SK-N-SH (cell line): ENCODE measurements around the gene GAS2L1. TPM values are rescaled to one million over a fixed set of nuclear protein-coding genes. Genes with fewer than 3 reads are reported as not detected.

Experiments used
- CTCF ChIA-PET: fragments of 300-600, 350-600 bp; formaldehyde crosslinking; extraction: SDS; loops from one replicate; lab custom pipeline; 2021; lab: Yijun Ruan, JAX
- POLR2A ChIA-PET: fragments of 350-600 bp; sonication (Branson Sonifier 250); formaldehyde crosslinking; extraction: SDS; loops from one replicate; lab custom pipeline; 2020; ENCODE audit warnings: antibody characterized with exemption, inconsistent platforms; lab: Yijun Ruan, JAX
- DNase-seq: peaks from one replicate; pipeline ENCODE4 v3.0.0; 2012
- H2AFZ ChIP-seq: fragments of 200-600 bp; sonication (generic); 2 replicates; pipeline ENCODE4 v1.8.1; 2016; ENCODE audit warnings: antibody characterized with exemption, mild to moderate bottlenecking, low read depth
- H3F3A ChIP-seq: fragments of 200-600 bp; sonication (generic); replicated peaks from 2 replicates; pipeline ENCODE3; 2016; ENCODE audit warnings: antibody characterized with exemption, mild to moderate bottlenecking; ENCODE audit not compliant: insufficient read depth
- H3K27ac ChIP-seq, 2 experiments: fragments of 200-500 bp in 1 of 2; fragments of 200-600 bp in 1 of 2; sonication (Bioruptor generic) in 1 of 2; sonication (generic), shearing (Covaris generic) in 1 of 2; 2 replicates each; pipeline versions ENCODE4 v1.5.1 to v1.6.1; 2014 to 2016; ENCODE audit warnings: low read depth in 2 of 2, inconsistent platforms in 1 of 2, low read length in 1 of 2, mild to moderate bottlenecking in 1 of 2, mixed read lengths in 1 of 2
- H3K27me3 ChIP-seq: fragments of 200-600 bp; sonication (generic), shearing (Covaris generic); 2 replicates; pipeline ENCODE4 v1.6.1; 2016; ENCODE audit warnings: mixed run types; ENCODE audit not compliant: insufficient read depth
- H3K36me3 ChIP-seq, 2 experiments: fragments of 200-500 bp in 1 of 2; fragments of 200-600 bp in 1 of 2; sonication (Bioruptor generic) in 1 of 2; sonication (generic) in 1 of 2; replicated peaks in 1 of 2; 2 replicates each; pipeline versions ENCODE3 to v1.5.1; 2014 to 2016; ENCODE audit warnings: low read length in 1 of 2, mild to moderate bottlenecking in 1 of 2; ENCODE audit not compliant: insufficient read depth in 2 of 2, control insufficient read depth in 1 of 2
- H3K4me1 ChIP-seq, 2 experiments: fragments of 200-500 bp in 1 of 2; fragments of 200-600 bp in 1 of 2; sonication (Bioruptor generic) in 1 of 2; sonication (generic), shearing (Covaris generic) in 1 of 2; 2 replicates each; pipeline versions ENCODE4 v1.5.1 to v1.6.1; 2014 to 2016; ENCODE audit warnings: low read depth in 1 of 2, low read length in 1 of 2, mixed run types in 1 of 2; ENCODE audit not compliant: insufficient read depth in 2 of 2, control insufficient read depth in 1 of 2
- H3K4me2 ChIP-seq: fragments of 200-600 bp; sonication (generic), shearing (Covaris generic); 2 replicates; pipeline ENCODE4 v1.6.1; 2017; ENCODE audit warnings: mixed run types
- H3K4me3 ChIP-seq, 2 experiments: fragments of 200-500 bp in 1 of 2; fragments of 200-600 bp in 1 of 2; sonication (Bioruptor generic) in 1 of 2; sonication (generic), shearing (Covaris generic) in 1 of 2; 2 replicates each; pipeline versions ENCODE4 v1.5.1 to v1.8.1; 2014 to 2016; ENCODE audit warnings: low read depth in 2 of 2, inconsistent platforms in 1 of 2, low read length in 1 of 2, mild to moderate bottlenecking in 1 of 2, mixed read lengths in 1 of 2, moderate library complexity in 1 of 2
- H3K79me2 ChIP-seq: fragments of 200-600 bp; sonication (generic); 2 replicates; pipeline ENCODE4 v1.8.1; 2017; ENCODE audit warnings: mild to moderate bottlenecking; ENCODE audit not compliant: insufficient read depth
- H3K9ac ChIP-seq: fragments of 200-600 bp; sonication (generic); 2 replicates; pipeline ENCODE4 v1.6.1; 2017; ENCODE audit warnings: mixed run types
- H3K9me2 ChIP-seq: fragments of 200-600 bp; sonication (generic); 2 replicates; pipeline ENCODE4 v1.6.1; 2017; ENCODE audit warnings: mixed run types
- H3K9me3 ChIP-seq: fragments of 200-600 bp; sonication (generic); 2 replicates; pipeline ENCODE4 v1.6.1; 2017; ENCODE audit warnings: mixed run types, mild to moderate bottlenecking, moderate library complexity
- H4K20me1 ChIP-seq: fragments of 200-600 bp; sonication (generic); 2 replicates; pipeline ENCODE4 v1.6.1; 2017; ENCODE audit warnings: mild to moderate bottlenecking, mixed run types; ENCODE audit not compliant: insufficient read depth
- ELF1 ChIP-seq: IDR thresholded peaks from 2 replicates; pipeline ENCODE4 v1.4.0; 2012
- EP300 ChIP-seq, 2 experiments: IDR thresholded peaks; 2 replicates each; pipeline versions ENCODE4 v1.4.0 to v1.6.1; 2012; ENCODE audit warnings: borderline replicate concordance in 1 of 2, low read depth in 1 of 2, low read length in 1 of 2
- EZH2phosphoT487 ChIP-seq: fragments of 200-600 bp; sonication (generic); IDR thresholded peaks from 2 replicates; pipeline ENCODE4 v1.6.1; 2017; ENCODE audit warnings: low read depth, mixed run types, mild to moderate bottlenecking, antibody characterized with exemption, moderate library complexity, borderline replicate concordance
- FOXJ3 ChIP-seq: sonication (generic); formaldehyde crosslinking; IDR thresholded peaks from 2 replicates; pipeline ENCODE4 v1.5.1; 2020; ENCODE audit warnings: mild to moderate bottlenecking, missing genetic modification reagents
- GABPA ChIP-seq: IDR thresholded peaks from 2 replicates; pipeline ENCODE4 v1.4.0; 2012; ENCODE audit warnings: low read depth, mild to moderate bottlenecking
- JUND ChIP-seq: IDR thresholded peaks from 2 replicates; pipeline ENCODE4 v1.4.0; 2012
- MEF2A ChIP-seq: IDR thresholded peaks from 2 replicates; pipeline ENCODE4 v1.4.0; 2012; ENCODE audit warnings: low read depth, borderline replicate concordance
- NFIC ChIP-seq: IDR thresholded peaks from 2 replicates; pipeline ENCODE4 v1.4.0; 2012; ENCODE audit warnings: borderline replicate concordance
- NRF1 ChIP-seq: IDR thresholded peaks from 2 replicates; pipeline ENCODE4 v1.6.1; 2012; ENCODE audit warnings: low read depth, mild to moderate bottlenecking, low read length
- RXRA ChIP-seq: IDR thresholded peaks from 2 replicates; pipeline ENCODE4 v1.4.0; 2012; ENCODE audit warnings: low read depth, mild to moderate bottlenecking, borderline replicate concordance
- TAF1 ChIP-seq: IDR thresholded peaks from 2 replicates; pipeline ENCODE4 v1.6.1; 2012; ENCODE audit warnings: low read depth, mild to moderate bottlenecking, low read length, moderate library complexity, borderline replicate concordance
- TEAD4 ChIP-seq: IDR thresholded peaks from 2 replicates; pipeline ENCODE4 v1.4.0; 2012; ENCODE audit warnings: mild to moderate bottlenecking, borderline replicate concordance; ENCODE audit not compliant: insufficient read depth
- YY1 ChIP-seq: IDR thresholded peaks from 2 replicates; pipeline ENCODE4 v1.4.0; 2012; ENCODE audit warnings: low read depth, mild to moderate bottlenecking
- WGBS: methylation state at CpG from one replicate; pipeline ENCODE4 v1.1.6; 2017; ENCODE audit warnings: low lambda C conversion rate; 5-methylcytosine and 5-hydroxymethylcytosine counted together
- polyA plus RNA-seq, 3 experiments: library from polyadenylated mRNA; depleted of rRNA; stranded (reverse); fragments of >200 nt; gene quantifications; 2 replicates each; pipeline ENCODE4 v1.2.3, GENCODE V29; 2012
- TF ChIP-seq, protein P1 (sequence below): IDR thresholded peaks from 2 replicates; pipeline ENCODE4 v1.6.1; 2012; ENCODE audit warnings: mild to moderate bottlenecking, low read depth, low read length, moderate library complexity
- TF ChIP-seq, protein P2 (sequence below): fragments of 150-350 bp; IDR thresholded peaks from 2 replicates; pipeline ENCODE4 v1.6.1; 2016; ENCODE audit warnings: mild to moderate bottlenecking, low read depth, low read length
- TF ChIP-seq, protein P3 (sequence below): IDR thresholded peaks from 2 replicates; pipeline ENCODE4 v1.4.0; 2012; ENCODE audit warnings: low read depth, borderline replicate concordance

Gene GAS2L1
- polyA plus RNA-seq, 1 of the 3 experiments (the other 2 are of a cell fraction), result 21.8 TPM

DNA sequence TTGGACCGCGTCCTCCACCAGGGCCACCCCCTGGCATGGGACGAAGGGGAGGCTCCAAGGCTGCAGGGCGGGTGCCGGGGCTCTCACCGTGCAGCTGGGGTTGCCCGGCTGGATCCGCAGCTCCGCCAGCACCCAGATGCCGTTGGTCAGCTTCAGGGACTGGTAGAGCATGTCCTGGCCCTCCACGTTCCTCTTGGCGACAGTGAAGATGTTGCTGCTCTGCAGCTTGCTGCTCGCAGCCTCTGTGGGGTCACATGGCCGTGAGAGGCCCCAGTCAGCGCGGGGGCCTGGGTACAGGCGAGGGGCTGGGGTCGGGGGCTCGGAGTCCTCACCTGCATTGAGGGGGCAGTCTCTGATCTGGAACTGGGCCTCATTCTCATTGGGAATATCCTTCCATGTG, 23.8 kb downstream of the GAS2L1 start:
- no peak overlapping the region for H3K27ac ChIP-seq
- no peaks in the 10 kb centered on the region for H4K20me1 ChIP-seq
- no peak overlapping the region for H3K9ac ChIP-seq
- CTCF ChIA-PET, result no interaction called here
- TF ChIP-seq NFIC (no peak), RXRA (no peak), FOXJ3 (no peak), YY1 (no peak), EP300 (IDR thresholded peaks at IDR 0.05; ENCODE audit: borderline replicate concordance in 1 of 2, low read depth in 1 of 2, low read length in 1 of 2) (no peak), TEAD4 (no peak), MEF2A (no peak), TAF1 (no peak), EZH2phosphoT487 (no peak), ELF1 (no peak), JUND (no peak)
- TF ChIP-seq, protein P1, sequence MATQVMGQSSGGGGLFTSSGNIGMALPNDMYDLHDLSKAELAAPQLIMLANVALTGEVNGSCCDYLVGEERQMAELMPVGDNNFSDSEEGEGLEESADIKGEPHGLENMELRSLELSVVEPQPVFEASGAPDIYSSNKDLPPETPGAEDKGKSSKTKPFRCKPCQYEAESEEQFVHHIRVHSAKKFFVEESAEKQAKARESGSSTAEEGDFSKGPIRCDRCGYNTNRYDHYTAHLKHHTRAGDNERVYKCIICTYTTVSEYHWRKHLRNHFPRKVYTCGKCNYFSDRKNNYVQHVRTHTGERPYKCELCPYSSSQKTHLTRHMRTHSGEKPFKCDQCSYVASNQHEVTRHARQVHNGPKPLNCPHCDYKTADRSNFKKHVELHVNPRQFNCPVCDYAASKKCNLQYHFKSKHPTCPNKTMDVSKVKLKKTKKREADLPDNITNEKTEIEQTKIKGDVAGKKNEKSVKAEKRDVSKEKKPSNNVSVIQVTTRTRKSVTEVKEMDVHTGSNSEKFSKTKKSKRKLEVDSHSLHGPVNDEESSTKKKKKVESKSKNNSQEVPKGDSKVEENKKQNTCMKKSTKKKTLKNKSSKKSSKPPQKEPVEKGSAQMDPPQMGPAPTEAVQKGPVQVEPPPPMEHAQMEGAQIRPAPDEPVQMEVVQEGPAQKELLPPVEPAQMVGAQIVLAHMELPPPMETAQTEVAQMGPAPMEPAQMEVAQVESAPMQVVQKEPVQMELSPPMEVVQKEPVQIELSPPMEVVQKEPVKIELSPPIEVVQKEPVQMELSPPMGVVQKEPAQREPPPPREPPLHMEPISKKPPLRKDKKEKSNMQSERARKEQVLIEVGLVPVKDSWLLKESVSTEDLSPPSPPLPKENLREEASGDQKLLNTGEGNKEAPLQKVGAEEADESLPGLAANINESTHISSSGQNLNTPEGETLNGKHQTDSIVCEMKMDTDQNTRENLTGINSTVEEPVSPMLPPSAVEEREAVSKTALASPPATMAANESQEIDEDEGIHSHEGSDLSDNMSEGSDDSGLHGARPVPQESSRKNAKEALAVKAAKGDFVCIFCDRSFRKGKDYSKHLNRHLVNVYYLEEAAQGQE, result no peak
- TF ChIP-seq, protein P2, sequence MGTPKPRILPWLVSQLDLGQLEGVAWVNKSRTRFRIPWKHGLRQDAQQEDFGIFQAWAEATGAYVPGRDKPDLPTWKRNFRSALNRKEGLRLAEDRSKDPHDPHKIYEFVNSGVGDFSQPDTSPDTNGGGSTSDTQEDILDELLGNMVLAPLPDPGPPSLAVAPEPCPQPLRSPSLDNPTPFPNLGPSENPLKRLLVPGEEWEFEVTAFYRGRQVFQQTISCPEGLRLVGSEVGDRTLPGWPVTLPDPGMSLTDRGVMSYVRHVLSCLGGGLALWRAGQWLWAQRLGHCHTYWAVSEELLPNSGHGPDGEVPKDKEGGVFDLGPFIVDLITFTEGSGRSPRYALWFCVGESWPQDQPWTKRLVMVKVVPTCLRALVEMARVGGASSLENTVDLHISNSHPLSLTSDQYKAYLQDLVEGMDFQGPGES, result no peak
- no peak overlapping the region for H3K4me3 ChIP-seq
- no peaks in the 10 kb centered on the region for H3K27me3 ChIP-seq
- H3K79me2 ChIP-seq, result no peaks in the 10 kb centered on the region
- 100% methylated on average over 9 of the region's 19 CpGs for WGBS
- no peaks in the 10 kb centered on the region for H3K9me2 ChIP-seq
- no peak overlapping the region for H3K4me2 ChIP-seq
- no peaks in the 10 kb centered on the region for H3K9me3 ChIP-seq
- POLR2A ChIA-PET, result no interaction called here
- no peak overlapping the region for H2AFZ ChIP-seq
- H3K36me3 ChIP-seq, result peaks cover 0 to 60% of the 10 kb centered on the region in 2 experiments
- DNase-seq, result no peak
- H3F3A ChIP-seq, result no peaks in the 10 kb centered on the region
- peaks cover 0 to 18% of the 10 kb centered on the region in 2 experiments; a peak in 1 of 4 replicates for H3K4me1 ChIP-seq

DNA sequence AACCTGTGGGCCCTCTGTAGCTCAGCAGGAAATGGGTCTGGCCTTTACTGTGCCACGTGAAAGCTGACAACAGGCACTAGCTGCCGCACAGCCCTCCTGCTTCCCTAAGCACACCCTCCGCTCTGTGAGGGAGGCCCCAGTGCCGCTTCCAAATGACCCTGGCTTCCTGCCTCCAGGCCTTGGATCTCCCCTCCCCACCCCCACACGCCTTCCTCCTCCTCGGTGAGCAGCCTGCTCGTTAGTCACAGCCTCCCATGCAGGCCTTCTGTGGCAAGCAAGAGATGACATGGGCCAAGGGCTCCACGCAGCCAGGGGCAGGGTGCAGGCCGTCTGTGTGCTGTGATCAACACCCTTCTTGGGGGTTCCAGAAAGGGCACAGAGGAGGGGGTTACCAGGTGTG, 24.3 kb downstream of the GAS2L1 start:
- Histone ChIP-seq H3K4me3 (no peak overlapping the region), H4K20me1 (no peaks in the 10 kb centered on the region), H2AFZ (no peak overlapping the region), H3K9me3 (no peaks in the 10 kb centered on the region), H3K9me2 (no peaks in the 10 kb centered on the region), H3F3A (no peaks in the 10 kb centered on the region), H3K27ac (no peak overlapping the region; a peak in 1 of 4 replicates), H3K4me1 (peaks cover 0 to 18% of the 10 kb centered on the region in 2 experiments; a peak in 1 of 4 replicates), H3K9ac (no peak overlapping the region), H3K4me2 (no peak overlapping the region), H3K27me3 (no peaks in the 10 kb centered on the region), H3K36me3 (peaks cover 0 to 65% of the 10 kb centered on the region in 2 experiments), H3K79me2 (no peaks in the 10 kb centered on the region)
- ChIA-PET CTCF (no interaction called here), POLR2A (no interaction called here)
- DNase-seq, result no peak
- WGBS, result 91% methylated on average over 9 of the region's 9 CpGs
- TF ChIP-seq GABPA, result no peak
- TF ChIP-seq, protein P3, sequence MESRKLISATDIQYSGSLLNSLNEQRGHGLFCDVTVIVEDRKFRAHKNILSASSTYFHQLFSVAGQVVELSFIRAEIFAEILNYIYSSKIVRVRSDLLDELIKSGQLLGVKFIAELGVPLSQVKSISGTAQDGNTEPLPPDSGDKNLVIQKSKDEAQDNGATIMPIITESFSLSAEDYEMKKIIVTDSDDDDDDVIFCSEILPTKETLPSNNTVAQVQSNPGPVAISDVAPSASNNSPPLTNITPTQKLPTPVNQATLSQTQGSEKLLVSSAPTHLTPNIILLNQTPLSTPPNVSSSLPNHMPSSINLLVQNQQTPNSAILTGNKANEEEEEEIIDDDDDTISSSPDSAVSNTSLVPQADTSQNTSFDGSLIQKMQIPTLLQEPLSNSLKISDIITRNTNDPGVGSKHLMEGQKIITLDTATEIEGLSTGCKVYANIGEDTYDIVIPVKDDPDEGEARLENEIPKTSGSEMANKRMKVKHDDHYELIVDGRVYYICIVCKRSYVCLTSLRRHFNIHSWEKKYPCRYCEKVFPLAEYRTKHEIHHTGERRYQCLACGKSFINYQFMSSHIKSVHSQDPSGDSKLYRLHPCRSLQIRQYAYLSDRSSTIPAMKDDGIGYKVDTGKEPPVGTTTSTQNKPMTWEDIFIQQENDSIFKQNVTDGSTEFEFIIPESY, result no peak
- no peak for TF ChIP-seq NRF1
